ENCODE data around the gene PDLIM3. TPM values are rescaled to one million over a fixed set of nuclear protein-coding genes. Genes with fewer than 3 reads are reported as not detected.

PDLIM3 gene
- total RNA-seq, 1 experiment from 2014 or later: 6.2 TPM

DNA sequence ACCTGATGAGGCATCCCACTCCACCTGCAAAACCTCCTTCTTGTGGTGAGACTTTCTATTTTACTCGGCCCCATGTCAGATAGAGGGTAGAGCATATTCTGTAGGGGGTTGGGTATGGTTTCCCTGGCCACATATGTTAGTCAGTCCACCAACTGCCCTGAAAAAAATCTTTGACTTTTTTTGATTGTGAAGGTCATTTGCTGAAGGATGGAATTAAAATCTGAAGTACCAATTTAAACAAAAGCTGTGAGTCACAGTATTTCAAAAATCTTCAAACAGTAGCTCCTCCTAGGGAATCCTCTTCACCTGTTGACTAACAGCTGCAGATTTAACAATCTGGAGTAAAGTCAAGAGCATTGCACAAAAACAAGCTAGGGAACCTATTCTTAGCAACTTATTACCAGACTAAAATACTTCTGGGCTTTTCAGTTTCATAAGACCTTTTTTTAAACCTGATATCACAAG is 55.8 kb downstream of the PDLIM3 start:
- Mint-ChIP-seq H3K4me1 (peaks cover 6% of the 10 kb centered on the region), H3K36me3 (no peaks in the 10 kb centered on the region), H3K4me3 (no peak overlapping the region), H3K27ac (no peak overlapping the region), H3K27me3 (ENCODE audit: low read depth) (peaks cover 86% of the 10 kb centered on the region), H3K9me3 (no peaks in the 10 kb centered on the region)
- DNase-seq (ENCODE audit: low spot score) (no peak), ATAC-seq (no peak)
- TF ChIP-seq SOX15 (CRISPR knock-in tag; IDR thresholded peaks at IDR 0.05): no peak
- ChIA-PET POLR2A (interaction anchor here (0.7 kb wide), 1 partner anchor 332 kb away, joined by 4 read pairs; no protein-coding TSS in a partner anchor), CTCF (interaction anchor here (2.3 to 3.8 kb wide), 2 partner anchors 118 to 559 kb away, joined by 9 to 10 read pairs; no protein-coding TSS in a partner anchor)

DNA sequence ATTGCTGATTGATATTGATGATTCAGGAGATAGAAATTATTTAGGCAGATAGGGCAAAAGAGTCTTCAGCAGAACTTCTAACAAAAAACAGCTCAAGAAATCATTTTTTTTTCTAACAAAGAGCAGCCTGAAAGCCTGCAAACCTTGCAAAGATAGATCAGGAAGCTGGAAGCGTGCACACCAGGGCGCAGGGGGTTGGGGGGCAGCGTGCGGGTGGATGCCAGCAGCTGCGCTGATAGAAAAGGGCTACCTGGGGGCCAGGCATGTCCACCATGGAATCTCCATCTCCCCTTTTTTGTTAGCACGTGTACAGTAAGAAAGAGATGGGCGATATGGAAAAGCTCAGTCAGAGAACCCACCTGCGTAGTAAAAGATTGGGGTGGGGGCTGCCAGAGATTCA is 62.1 kb downstream of the PDLIM3 start:
- DNase-seq (ENCODE audit: low spot score): no peak
- ChIA-PET POLR2A (no interaction called here), CTCF (interaction anchor here (0.7 to 1.6 kb wide), 2 partner anchors 124 to 569 kb away, joined by 3 to 11 read pairs; no protein-coding TSS in a partner anchor)
- TF ChIP-seq, protein P1, sequence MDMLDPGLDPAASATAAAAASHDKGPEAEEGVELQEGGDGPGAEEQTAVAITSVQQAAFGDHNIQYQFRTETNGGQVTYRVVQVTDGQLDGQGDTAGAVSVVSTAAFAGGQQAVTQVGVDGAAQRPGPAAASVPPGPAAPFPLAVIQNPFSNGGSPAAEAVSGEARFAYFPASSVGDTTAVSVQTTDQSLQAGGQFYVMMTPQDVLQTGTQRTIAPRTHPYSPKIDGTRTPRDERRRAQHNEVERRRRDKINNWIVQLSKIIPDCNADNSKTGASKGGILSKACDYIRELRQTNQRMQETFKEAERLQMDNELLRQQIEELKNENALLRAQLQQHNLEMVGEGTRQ (CRISPR knock-in tag; IDR thresholded peaks at IDR 0.05): no peak
- TF ChIP-seq MXD4 (CRISPR knock-in tag; IDR thresholded peaks at IDR 0.05; ENCODE audit: borderline replicate concordance): no peak
- TF ChIP-seq, protein P2, sequence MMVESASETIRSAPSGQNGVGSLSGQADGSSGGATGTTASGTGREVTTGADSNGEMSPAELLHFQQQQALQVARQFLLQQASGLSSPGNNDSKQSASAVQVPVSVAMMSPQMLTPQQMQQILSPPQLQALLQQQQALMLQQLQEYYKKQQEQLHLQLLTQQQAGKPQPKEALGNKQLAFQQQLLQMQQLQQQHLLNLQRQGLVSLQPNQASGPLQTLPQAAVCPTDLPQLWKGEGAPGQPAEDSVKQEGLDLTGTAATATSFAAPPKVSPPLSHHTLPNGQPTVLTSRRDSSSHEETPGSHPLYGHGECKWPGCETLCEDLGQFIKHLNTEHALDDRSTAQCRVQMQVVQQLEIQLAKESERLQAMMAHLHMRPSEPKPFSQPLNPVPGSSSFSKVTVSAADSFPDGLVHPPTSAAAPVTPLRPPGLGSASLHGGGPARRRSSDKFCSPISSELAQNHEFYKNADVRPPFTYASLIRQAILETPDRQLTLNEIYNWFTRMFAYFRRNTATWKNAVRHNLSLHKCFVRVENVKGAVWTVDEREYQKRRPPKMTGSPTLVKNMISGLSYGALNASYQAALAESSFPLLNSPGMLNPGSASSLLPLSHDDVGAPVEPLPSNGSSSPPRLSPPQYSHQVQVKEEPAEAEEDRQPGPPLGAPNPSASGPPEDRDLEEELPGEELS (CRISPR knock-in tag; IDR thresholded peaks at IDR 0.05): no peak
- TF ChIP-seq ESRRA (CRISPR knock-in tag; IDR thresholded peaks at IDR 0.05; ENCODE audit: borderline replicate concordance): no peak
- TF ChIP-seq GRHL2 (CRISPR knock-in tag; IDR thresholded peaks at IDR 0.05; ENCODE audit: insufficient replicate concordance, severe bottlenecking): no peak
- no peak for TF ChIP-seq ZBTB21 (CRISPR knock-in tag; IDR thresholded peaks at IDR 0.05; ENCODE audit: borderline replicate concordance)
- TF ChIP-seq GABPB1 (CRISPR knock-in tag; IDR thresholded peaks at IDR 0.05): no peak
- no peak for TF ChIP-seq FOXP1 (CRISPR knock-in tag; IDR thresholded peaks at IDR 0.05; ENCODE audit: borderline replicate concordance)
- no peak for TF ChIP-seq JUN (CRISPR knock-in tag; IDR thresholded peaks at IDR 0.05)
- no peak for TF ChIP-seq SP1 (CRISPR knock-in tag; conservative IDR thresholded peaks at IDR 0.05)
- TF ChIP-seq ZNF138 (CRISPR knock-in tag; conservative IDR thresholded peaks at IDR 0.05): no peak
- no peak for TF ChIP-seq FOXJ3 (CRISPR knock-in tag; IDR thresholded peaks at IDR 0.05; ENCODE audit: borderline replicate concordance)
- TF ChIP-seq IRF2 (CRISPR knock-in tag; IDR thresholded peaks at IDR 0.05; ENCODE audit: borderline replicate concordance, low read depth): no peak
- no peak for TF ChIP-seq ZNF263 (CRISPR knock-in tag; IDR thresholded peaks at IDR 0.05; ENCODE audit: low read depth)
- peaks cover 10% of the 10 kb centered on the region for H3K4me1 Mint-ChIP-seq
- ATAC-seq: no peak
- H3K36me3 Mint-ChIP-seq: peaks cover 2% of the 10 kb centered on the region; the same call in 1 of the 2 replicates
- H3K27me3 Mint-ChIP-seq (ENCODE audit: low read depth): peaks cover 70% of the 10 kb centered on the region
- H3K9me3 Mint-ChIP-seq: peaks cover 8% of the 10 kb centered on the region; the same call in 1 of the 2 replicates
- 0 out of 2 replicates have a peak overlapping the region, but pooled peaks have one; percentile 27 for H3K4me3 Mint-ChIP-seq
- no peak overlapping the region for H3K27ac Mint-ChIP-seq

DNA sequence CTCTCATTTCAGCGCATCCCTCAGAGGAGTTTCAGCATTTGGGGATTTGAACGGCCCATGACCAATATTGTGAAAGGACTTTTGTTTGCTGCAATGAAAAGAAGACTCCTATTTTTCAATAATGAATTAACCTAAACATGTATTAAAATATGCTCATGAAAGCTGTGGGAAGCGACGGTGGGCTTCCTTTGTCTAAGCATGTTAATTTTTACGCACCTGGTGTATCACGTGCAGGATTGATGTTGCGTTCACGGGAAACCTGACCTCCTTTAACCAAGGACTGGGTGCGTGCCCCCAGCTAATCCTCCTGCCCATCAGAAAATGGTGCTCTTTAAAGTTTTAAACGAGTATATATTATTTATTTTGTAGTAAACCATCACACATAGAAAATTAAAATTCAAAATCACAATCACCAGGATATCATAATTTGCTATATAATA is 63.2 kb downstream of the PDLIM3 start:
- peaks cover 2% of the 10 kb centered on the region; the same call in 1 of the 2 replicates for H3K36me3 Mint-ChIP-seq
- H3K27ac Mint-ChIP-seq: no peak overlapping the region
- CTCF ChIA-PET: interaction anchor here (0.7 to 1.2 kb wide), 5 partner anchors 16 to 549 kb away, joined by 3 to 5 read pairs (median 3); partner anchors contain the start of gene PDLIM3
- ATAC-seq: no peak
- POLR2A ChIA-PET: no interaction called here
- peaks cover 8% of the 10 kb centered on the region; the same call in 1 of the 2 replicates for H3K9me3 Mint-ChIP-seq
- peak overlapping the region; percentile 84 for H3K4me3 Mint-ChIP-seq
- no peak for DNase-seq (ENCODE audit: low spot score)
- peaks cover 65% of the 10 kb centered on the region for H3K27me3 Mint-ChIP-seq (ENCODE audit: low read depth)
- peaks cover 10% of the 10 kb centered on the region for H3K4me1 Mint-ChIP-seq
- TF ChIP-seq RORB (CRISPR knock-in tag; IDR thresholded peaks at IDR 0.05) (no peak), CBFB (CRISPR knock-in tag; IDR thresholded peaks at IDR 0.05; ENCODE audit: low read depth) (no peak), HMGA2 (CRISPR knock-in tag; IDR thresholded peaks at IDR 0.05) (no peak), MXD4 (CRISPR knock-in tag; IDR thresholded peaks at IDR 0.05; ENCODE audit: borderline replicate concordance) (no peak), ZNF317 (CRISPR knock-in tag; IDR thresholded peaks at IDR 0.05; ENCODE audit: borderline replicate concordance, low read depth) (no peak), NFYB (CRISPR knock-in tag; conservative IDR thresholded peaks at IDR 0.05; ENCODE audit: low read depth) (no peak), ZNF671 (CRISPR knock-in tag; IDR thresholded peaks at IDR 0.05) (no peak), SMAD3 (CRISPR knock-in tag; IDR thresholded peaks at IDR 0.05; ENCODE audit: borderline replicate concordance) (no peak), ETV6 (CRISPR knock-in tag; IDR thresholded peaks at IDR 0.05) (no peak), GRHL2 (CRISPR knock-in tag; IDR thresholded peaks at IDR 0.05; ENCODE audit: insufficient replicate concordance, severe bottlenecking) (no peak)
- TF ChIP-seq, protein P3, sequence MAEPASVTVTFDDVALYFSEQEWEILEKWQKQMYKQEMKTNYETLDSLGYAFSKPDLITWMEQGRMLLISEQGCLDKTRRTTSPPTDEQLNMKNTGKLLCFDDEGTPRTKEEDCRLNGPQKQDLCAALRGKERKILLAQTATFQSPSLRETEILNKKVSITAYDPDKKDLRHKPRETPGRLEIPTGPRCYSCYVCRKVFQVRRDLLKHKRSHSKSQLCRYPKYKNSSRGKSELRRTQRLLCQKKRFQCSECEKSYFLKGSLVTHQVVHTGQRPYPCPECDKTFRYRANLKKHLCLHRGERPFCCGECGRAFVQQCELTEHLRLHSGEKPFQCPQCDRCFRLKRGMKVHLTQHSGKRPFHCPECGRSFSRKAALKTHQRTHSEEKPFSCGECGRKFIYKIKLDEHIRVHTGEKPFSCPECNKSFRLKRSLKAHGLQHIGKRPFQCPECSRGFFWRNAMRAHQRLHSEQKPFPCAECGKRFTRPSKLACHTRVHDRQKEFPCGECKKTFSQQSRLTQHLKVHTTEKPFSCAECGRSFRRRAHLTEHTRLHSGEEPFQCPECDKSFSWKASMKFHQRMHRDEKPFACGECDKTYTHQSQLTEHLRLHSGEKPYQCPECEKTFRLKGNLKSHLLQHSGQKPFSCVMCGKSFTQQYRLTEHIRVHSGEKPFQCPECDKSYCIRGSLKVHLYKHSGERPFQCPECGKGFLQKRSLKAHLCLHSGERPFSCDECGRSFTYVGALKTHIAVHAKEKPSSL (CRISPR knock-in tag; conservative IDR thresholded peaks at IDR 0.05): no peak
- TF ChIP-seq, protein P4, sequence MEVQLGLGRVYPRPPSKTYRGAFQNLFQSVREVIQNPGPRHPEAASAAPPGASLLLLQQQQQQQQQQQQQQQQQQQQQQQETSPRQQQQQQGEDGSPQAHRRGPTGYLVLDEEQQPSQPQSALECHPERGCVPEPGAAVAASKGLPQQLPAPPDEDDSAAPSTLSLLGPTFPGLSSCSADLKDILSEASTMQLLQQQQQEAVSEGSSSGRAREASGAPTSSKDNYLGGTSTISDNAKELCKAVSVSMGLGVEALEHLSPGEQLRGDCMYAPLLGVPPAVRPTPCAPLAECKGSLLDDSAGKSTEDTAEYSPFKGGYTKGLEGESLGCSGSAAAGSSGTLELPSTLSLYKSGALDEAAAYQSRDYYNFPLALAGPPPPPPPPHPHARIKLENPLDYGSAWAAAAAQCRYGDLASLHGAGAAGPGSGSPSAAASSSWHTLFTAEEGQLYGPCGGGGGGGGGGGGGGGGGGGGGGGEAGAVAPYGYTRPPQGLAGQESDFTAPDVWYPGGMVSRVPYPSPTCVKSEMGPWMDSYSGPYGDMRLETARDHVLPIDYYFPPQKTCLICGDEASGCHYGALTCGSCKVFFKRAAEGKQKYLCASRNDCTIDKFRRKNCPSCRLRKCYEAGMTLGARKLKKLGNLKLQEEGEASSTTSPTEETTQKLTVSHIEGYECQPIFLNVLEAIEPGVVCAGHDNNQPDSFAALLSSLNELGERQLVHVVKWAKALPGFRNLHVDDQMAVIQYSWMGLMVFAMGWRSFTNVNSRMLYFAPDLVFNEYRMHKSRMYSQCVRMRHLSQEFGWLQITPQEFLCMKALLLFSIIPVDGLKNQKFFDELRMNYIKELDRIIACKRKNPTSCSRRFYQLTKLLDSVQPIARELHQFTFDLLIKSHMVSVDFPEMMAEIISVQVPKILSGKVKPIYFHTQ (CRISPR knock-in tag; IDR thresholded peaks at IDR 0.05): no peak

All from WTC11 (cell line).